BE2C (cell line): Measurements from ENCODE around the gene NR2F1-AS1.

Source experiments
- DNase-seq: peaks from one replicate; pipeline ENCODE4 v3.0.0-alpha.2; 2020
- H3K27me3 ChIP-seq: fragments of 250-450 bp; sonication (Bioruptor Pico); 2 replicates; pipeline ENCODE4 v1.5.1; 2020; ENCODE audit warnings: mild to moderate bottlenecking
- H3K36me3 ChIP-seq: fragments of 250-450 bp; sonication (Bioruptor Pico); 2 replicates; pipeline ENCODE4 v1.5.1; 2020; ENCODE audit warnings: mild to moderate bottlenecking
- H3K4me1 ChIP-seq: fragments of 250-450 bp; sonication (Bioruptor Pico); 2 replicates; pipeline ENCODE4 v1.5.1; 2020
- H3K4me3 ChIP-seq: 2 replicates; pipeline ENCODE4 v1.5.1; 2011; ENCODE audit warnings: low read depth, low read length
- H3K9me3 ChIP-seq: fragments of 250-450 bp; sonication (Bioruptor Pico); 2 replicates; pipeline ENCODE4 v1.5.1; 2020
- CTCF ChIP-seq: IDR thresholded peaks from 2 replicates; pipeline ENCODE4 v1.5.1; 2012; ENCODE audit warnings: mild to moderate bottlenecking, low read depth, low read length

The NR2F1-AS1 gene

GRCh38 chr5:93430118-93430517 lies 150.9 kb downstream of the NR2F1-AS1 start:
- H3K36me3 ChIP-seq = no peaks in the 10 kb centered on the region
- no peak overlapping the region for H3K4me3 ChIP-seq
- TF ChIP-seq CTCF = no peak
- H3K27me3 ChIP-seq = no peaks in the 10 kb centered on the region
- no peaks in the 10 kb centered on the region; the same call in 1 of the 2 replicates for H3K9me3 ChIP-seq
- H3K4me1 ChIP-seq = no peaks in the 10 kb centered on the region
- DNase-seq = no peak

GRCh38 chr5:93428868-93429267 lies 152.2 kb downstream of the NR2F1-AS1 start:
- DNase-seq = no peak
- H3K4me3 ChIP-seq = no peak overlapping the region
- H3K36me3 ChIP-seq = no peaks in the 10 kb centered on the region
- no peak for TF ChIP-seq CTCF
- no peaks in the 10 kb centered on the region for H3K27me3 ChIP-seq
- no peaks in the 10 kb centered on the region for H3K4me1 ChIP-seq
- H3K9me3 ChIP-seq = no peaks in the 10 kb centered on the region; the same call in 1 of the 2 replicates

- Histone ChIP-seq H3K4me3 (no peak overlapping the region), H3K27me3 (no peaks in the 10 kb centered on the region), H3K9me3 (no peaks in the 10 kb centered on the region; the same call in 1 of the 2 replicates), H3K36me3 (no peaks in the 10 kb centered on the region), H3K4me1 (no peaks in the 10 kb centered on the region)
- DNase-seq = no peak
- no peak for TF ChIP-seq CTCF
Observed at GRCh38 chr5:93427316-93427715, 153.7 kb downstream of the NR2F1-AS1 start.

GRCh38 chr5:93425096-93425495 lies 155.9 kb downstream of the NR2F1-AS1 start:
- Histone ChIP-seq H3K36me3 (no peaks in the 10 kb centered on the region), H3K27me3 (no peaks in the 10 kb centered on the region), H3K4me3 (no peak overlapping the region), H3K4me1 (no peaks in the 10 kb centered on the region; the same call in 1 of the 2 replicates), H3K9me3 (no peaks in the 10 kb centered on the region; the same call in 1 of the 2 replicates)
- no peak for DNase-seq
- no peak for TF ChIP-seq CTCF

GRCh38 chr5:93423300-93423699 lies 157.7 kb downstream of the NR2F1-AS1 start:
- Histone ChIP-seq H3K9me3 (no peaks in the 10 kb centered on the region; the same call in 1 of the 2 replicates), H3K27me3 (no peaks in the 10 kb centered on the region), H3K4me3 (no peak overlapping the region), H3K36me3 (no peaks in the 10 kb centered on the region), H3K4me1 (no peaks in the 10 kb centered on the region; the same call in 1 of the 2 replicates)
- TF ChIP-seq CTCF = no peak
- no peak for DNase-seq

GRCh38 chr5:93422652-93423280 lies 158.3 kb downstream of the NR2F1-AS1 start:
- Histone ChIP-seq H3K4me3 (no peak overlapping the region), H3K27me3 (no peaks in the 10 kb centered on the region), H3K4me1 (no peaks in the 10 kb centered on the region; the same call in 1 of the 2 replicates), H3K9me3 (no peaks in the 10 kb centered on the region; the same call in 1 of the 2 replicates), H3K36me3 (no peaks in the 10 kb centered on the region)
- no peak for TF ChIP-seq CTCF
- DNase-seq = no peak
